CD4-positive, alpha-beta T cell (primary cell): ENCODE measurements around the gene SLC29A2. TPM values are rescaled to one million over a fixed set of nuclear protein-coding genes. Genes with fewer than 3 reads are reported as not detected.
A peak's percentile ranks its signal among the peaks of the same experiment; 100 is the strongest.

Experiments used
- ATAC-seq: fragments of 200-7000 bp; cut with Tn5 transposase; one replicate; pipeline ENCODE4 v1.10.0; 2022; ENCODE audit warnings: mild to moderate bottlenecking; ENCODE audit not compliant: poor library complexity
- CTCF ChIA-PET: fragments of 350-600 bp; sonication (Branson Sonifier 250); formaldehyde crosslinking; loops from one replicate; lab custom pipeline; 2021; ENCODE audit warnings: antibody characterized with exemption, inconsistent platforms; lab: Charles Lee
- POLR2A ChIA-PET: fragments of 350-600 bp; sonication (Branson Sonifier 250); formaldehyde crosslinking; loops from one replicate; lab custom pipeline; 2021; ENCODE audit warnings: antibody characterized with exemption, inconsistent platforms; lab: Charles Lee
- DNase-seq, 14 experiments: peaks; one replicate each; pipeline ENCODE4 v3.0.0-alpha.2; 2013 to 2020; ENCODE audit warnings: mixed read lengths in 2 of 14
- H3K27ac ChIP-seq, 2 donors: one replicate each; pipeline versions ENCODE4 v1.5.1 to v1.7.0; 2013; ENCODE audit warnings: low read length in 2 of 2, low read depth in 1 of 2, mild to moderate bottlenecking in 1 of 2
- H3K27me3 ChIP-seq, 2 experiments: 1 replicate in 1 of 2; 2 replicates in 1 of 2; pipeline versions ENCODE4 v1.6.1 to v1.7.0; 2013; ENCODE audit warnings: low read length in 2 of 2, control low read depth in 1 of 2, mild to moderate bottlenecking in 1 of 2, moderate library complexity in 1 of 2; ENCODE audit not compliant: insufficient read depth in 2 of 2, control insufficient read depth in 1 of 2
- H3K36me3 ChIP-seq: one replicate; pipeline ENCODE4 v1.6.1; 2013; ENCODE audit warnings: low read length, control low read depth; ENCODE audit not compliant: insufficient read depth
- H3K4me1 ChIP-seq: one replicate; pipeline ENCODE4 v1.6.1; 2013; ENCODE audit warnings: low read length, control low read depth; ENCODE audit not compliant: insufficient read depth
- H3K4me3 ChIP-seq: one replicate; pipeline ENCODE4 v1.5.1; 2013; ENCODE audit warnings: mild to moderate bottlenecking, low read length, moderate library complexity
- H3K9me3 ChIP-seq, 2 experiments: 1 replicate in 1 of 2; 2 replicates in 1 of 2; pipeline versions ENCODE4 v1.6.1 to v1.7.0; 2013; ENCODE audit warnings: low read length in 2 of 2, mild to moderate bottlenecking in 2 of 2, control low read depth in 1 of 2, moderate library complexity in 1 of 2; ENCODE audit not compliant: control insufficient read depth in 1 of 2, insufficient read depth in 1 of 2
- H3K27ac Mint-ChIP-seq: one replicate; pipeline ENCODE4 v1.8.0; 2020; ENCODE audit warnings: mixed read lengths
- H3K27me3 Mint-ChIP-seq: one replicate; pipeline ENCODE4 v1.8.0; 2021; ENCODE audit warnings: mixed read lengths
- H3K36me3 Mint-ChIP-seq: one replicate; pipeline ENCODE4 v1.8.0; 2021; ENCODE audit warnings: low read depth, mixed read lengths
- H3K4me1 Mint-ChIP-seq: one replicate; pipeline ENCODE4 v1.8.0; 2021; ENCODE audit warnings: low read depth, mixed read lengths
- H3K4me3 Mint-ChIP-seq: one replicate; pipeline ENCODE4 v1.8.0; 2020; ENCODE audit warnings: mild to moderate bottlenecking, mixed read lengths
- H3K9me3 Mint-ChIP-seq: one replicate; pipeline ENCODE4 v1.8.0; 2020; ENCODE audit warnings: mixed read lengths
- intact Hi-C, 2 experiments: fragments of 100-400 bp; cut with DNase I in 1 of 2; cut with micrococcal nuclease in 1 of 2; formaldehyde crosslinking; loops; one replicate each; pipeline versions ENCODE4 v1.15.1 to v1.9.0; 2023 to 2025; cut with DNase I, micrococcal nuclease
- total RNA-seq, 174 experiments: library from RNA in 2 of 174; stranded (reverse) in 2 of 174; gene quantifications; one replicate each; pipeline ENCODE4 v1.2.3 and lab custom pipeline; 2021 to 2026
- TF ChIP-seq, protein P1 (sequence below): fragments of 200-600 bp; IDR thresholded peaks from one replicate; pipeline ENCODE4 v1.8.0; 2022; ENCODE audit warnings: antibody characterized with exemption, mild to moderate bottlenecking

The SLC29A2 gene
- total RNA-seq, 2 experiments from 2014 or later, result 9.7 TPM

DNA sequence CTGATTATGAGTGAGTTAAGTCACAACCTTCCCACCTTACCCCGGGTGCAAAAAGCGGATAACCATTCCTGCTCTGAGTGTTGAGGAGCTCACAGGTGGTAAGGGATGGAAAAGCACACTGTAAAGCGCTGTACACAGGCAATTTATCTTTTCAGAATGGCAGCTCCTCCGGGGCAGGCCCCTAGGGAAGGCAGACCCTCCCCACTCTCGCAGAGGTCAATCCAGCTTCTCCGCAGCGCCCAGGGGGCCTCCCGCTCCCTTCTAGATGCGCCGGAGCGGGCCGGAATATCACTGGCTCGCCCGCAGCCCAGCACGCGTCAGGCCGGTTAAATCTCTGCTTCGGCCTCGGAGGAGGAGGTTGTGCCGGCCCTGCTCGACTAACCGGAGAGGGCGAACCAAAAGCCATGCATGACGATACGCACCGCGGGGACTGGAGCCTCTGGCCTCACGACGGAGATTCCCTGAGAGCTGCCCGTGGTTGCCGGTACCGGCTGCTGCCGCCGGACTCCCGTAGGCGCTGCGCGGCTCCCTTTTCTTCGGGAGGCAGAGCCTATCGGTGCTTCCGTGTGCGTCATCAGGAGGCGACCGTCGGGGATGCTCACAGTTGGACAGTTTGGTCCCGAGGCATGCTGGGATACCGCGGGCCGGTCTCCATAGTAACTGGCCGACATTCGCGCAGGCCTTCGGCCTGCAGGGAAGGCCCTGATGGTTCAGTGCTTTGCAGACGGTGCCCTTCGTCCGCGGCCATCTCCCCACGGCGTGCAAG is 26.8 kb downstream of the SLC29A2 start, which contains the start of gene BRMS1:
TSS of gene BRMS1 (minus strand) at position 555 of the 766 bp plus-strand sequence. CDS start 2,870 bp downstream, outside the sequence.
- peaks cover 48% of the 10 kb centered on the region for H3K4me1 Mint-ChIP-seq
- CTCF ChIA-PET, result interaction anchor here (1.2 to 4.2 kb wide), 6 partner anchors 19 to 94 kb away, joined by 4 to 24 read pairs (median 5); partner anchors contain the start of gene MRPL11
- peak; percentile 80 for ATAC-seq

DNA sequence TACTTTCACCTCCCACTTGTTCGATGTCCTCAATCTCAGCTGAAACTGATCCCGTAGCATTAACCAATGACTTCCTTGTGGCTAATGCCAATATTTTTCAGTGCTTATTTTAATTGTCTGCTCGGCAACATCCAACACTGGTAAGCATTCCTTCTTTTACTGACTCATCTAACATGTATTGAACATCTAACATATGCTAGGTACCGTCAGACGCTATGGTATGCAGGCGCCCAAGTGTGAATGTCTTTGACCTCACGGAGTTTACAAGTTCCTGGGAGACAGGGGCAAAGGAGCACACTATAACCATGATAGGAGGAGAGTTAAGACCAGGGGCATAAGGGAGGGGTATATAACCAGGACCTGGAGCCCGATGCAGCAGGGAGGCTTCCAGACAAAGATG is 28.4 kb downstream of the SLC29A2 start:
- Mint-ChIP-seq H3K27me3 (peaks cover 5% of the 10 kb centered on the region), H3K4me1 (peaks cover 40% of the 10 kb centered on the region), H3K36me3 (peaks cover 66% of the 10 kb centered on the region), H3K27ac (peak overlapping the region; percentile 94), H3K9me3 (peaks cover 2% of the 10 kb centered on the region), H3K4me3 (peak overlapping the region; percentile 97)
- ChIA-PET POLR2A (interaction anchor here (1.2 to 6.3 kb wide), 2 partner anchors 28 to 54 kb away, joined by 4 to 46 read pairs; partner anchors contain the start of genes SLC29A2 and YIF1A), CTCF (interaction anchor here (1.6 to 4.2 kb wide), 2 partner anchors 31 to 43 kb away, joined by 3 to 24 read pairs; no protein-coding TSS in a partner anchor)
- no peak overlapping the region for H3K4me3 ChIP-seq
- DNase-seq (no peak), ATAC-seq (no peak)
- no peaks in the 10 kb centered on the region for H3K27me3 ChIP-seq
- H3K9me3 ChIP-seq, result no peaks in the 10 kb centered on the region
- intact Hi-C loops, result loop anchor here in 1 of 2 experiments (10.0 kb wide), 1 partner anchor 1258 kb away; the partner anchor contains the start of genes CDCA5 and ZFPL1
- H3K27ac ChIP-seq, result no peak overlapping the region
- TF ChIP-seq, protein P1, sequence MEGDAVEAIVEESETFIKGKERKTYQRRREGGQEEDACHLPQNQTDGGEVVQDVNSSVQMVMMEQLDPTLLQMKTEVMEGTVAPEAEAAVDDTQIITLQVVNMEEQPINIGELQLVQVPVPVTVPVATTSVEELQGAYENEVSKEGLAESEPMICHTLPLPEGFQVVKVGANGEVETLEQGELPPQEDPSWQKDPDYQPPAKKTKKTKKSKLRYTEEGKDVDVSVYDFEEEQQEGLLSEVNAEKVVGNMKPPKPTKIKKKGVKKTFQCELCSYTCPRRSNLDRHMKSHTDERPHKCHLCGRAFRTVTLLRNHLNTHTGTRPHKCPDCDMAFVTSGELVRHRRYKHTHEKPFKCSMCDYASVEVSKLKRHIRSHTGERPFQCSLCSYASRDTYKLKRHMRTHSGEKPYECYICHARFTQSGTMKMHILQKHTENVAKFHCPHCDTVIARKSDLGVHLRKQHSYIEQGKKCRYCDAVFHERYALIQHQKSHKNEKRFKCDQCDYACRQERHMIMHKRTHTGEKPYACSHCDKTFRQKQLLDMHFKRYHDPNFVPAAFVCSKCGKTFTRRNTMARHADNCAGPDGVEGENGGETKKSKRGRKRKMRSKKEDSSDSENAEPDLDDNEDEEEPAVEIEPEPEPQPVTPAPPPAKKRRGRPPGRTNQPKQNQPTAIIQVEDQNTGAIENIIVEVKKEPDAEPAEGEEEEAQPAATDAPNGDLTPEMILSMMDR, result no peak
- peaks cover 43% of the 10 kb centered on the region for H3K36me3 ChIP-seq
- H3K4me1 ChIP-seq, result peaks cover 45% of the 10 kb centered on the region

More for the DNA sequence above, 26.8 kb downstream of the SLC29A2 start, which contains the start of gene BRMS1:
- Mint-ChIP-seq H3K36me3 (peaks cover 56% of the 10 kb centered on the region), H3K4me3 (peak within 1 kb of the TSS; percentile 97), H3K9me3 (peaks cover 2% of the 10 kb centered on the region), H3K27ac (peak within 1 kb of the TSS; percentile 94), H3K27me3 (peaks cover 5% of the 10 kb centered on the region)
- Histone ChIP-seq H3K4me1 (peaks cover 56% of the 10 kb centered on the region), H3K9me3 (no peaks in the 10 kb centered on the region), H3K27me3 (no peaks in the 10 kb centered on the region), H3K27ac (peak within 1 kb of the TSS; percentile 75 to 78), H3K4me3 (peak within 1 kb of the TSS; percentile 100), H3K36me3 (peaks cover 30% of the 10 kb centered on the region)
- intact Hi-C loops, result loop anchor here (1.0 to 10.0 kb wide), 7 partner anchors 16 to 1260 kb away; partner anchors contain the start of genes RCE1 (in 2 of the 2), CDCA5 (in 1 of the 2), SLC29A2 (in 1 of the 2) and ZFPL1 (in 1 of the 2)
- POLR2A ChIA-PET, result interaction anchor here (0.6 to 6.3 kb wide), 11 partner anchors 9 to 1248 kb away, joined by 3 to 46 read pairs (median 4); partner anchors contain the start of genes CD248, MRPL11, RIN1 and SLC29A2
- DNase-seq, result peak; percentile 86 to 98 (median 96)
- TF ChIP-seq, protein P1, result no peak

DNA sequence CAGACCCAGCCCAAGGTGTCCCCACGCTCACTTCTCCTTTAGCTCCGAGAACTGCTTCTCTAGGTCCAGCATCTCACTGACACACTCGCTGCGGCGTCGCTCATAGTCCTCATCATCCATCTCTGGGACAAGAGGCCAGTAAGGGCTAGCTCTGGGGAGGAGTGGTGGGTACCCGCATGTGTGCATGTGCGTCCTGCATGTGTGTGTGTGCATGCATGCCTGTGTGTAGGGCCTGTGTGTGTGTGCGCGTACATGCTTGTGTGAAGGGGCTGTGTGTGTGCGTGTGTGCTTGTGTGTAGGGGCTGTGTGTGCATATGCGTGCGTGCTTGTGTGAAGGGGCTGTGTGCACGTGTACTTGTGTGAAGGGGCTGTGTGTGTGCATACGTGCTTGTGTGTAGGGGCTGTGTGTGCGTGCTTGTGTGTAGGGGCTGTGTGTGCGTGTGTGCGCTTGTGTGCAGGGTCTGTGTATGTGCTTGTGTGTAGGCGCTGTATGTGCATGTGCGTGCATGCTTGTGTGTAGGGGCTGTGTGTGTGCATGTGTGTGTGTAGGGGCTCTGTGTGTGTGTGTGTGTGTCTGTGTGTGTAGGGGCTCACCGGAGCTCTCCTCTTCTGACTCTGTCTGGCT is 29.9 kb downstream of the SLC29A2 start:
- peaks cover 55% of the 10 kb centered on the region for H3K36me3 ChIP-seq
- peak in 1 of 14 experiments; percentile 15 for DNase-seq
- Mint-ChIP-seq H3K27me3 (no peaks in the 10 kb centered on the region), H3K9me3 (no peaks in the 10 kb centered on the region), H3K36me3 (peaks cover 70% of the 10 kb centered on the region), H3K4me1 (peaks cover 44% of the 10 kb centered on the region), H3K4me3 (peak overlapping the region; percentile 48), H3K27ac (peak overlapping the region; percentile 30)
- ChIA-PET POLR2A (interaction anchor here (0.5 to 1.4 kb wide), 2 partner anchors 29 to 30 kb away, joined by 3 to 4 read pairs; partner anchors contain the start of gene SLC29A2), CTCF (interaction anchor here (1.6 kb wide), 1 partner anchor 44 kb away, joined by 3 read pairs; no protein-coding TSS in a partner anchor)
- intact Hi-C loops, result loop anchor here in 1 of 2 experiments (10.0 kb wide), 1 partner anchor 1257 kb away; the partner anchor contains the start of genes CDCA5 and ZFPL1
- no peak for ATAC-seq
- TF ChIP-seq, protein P1, result no peak
- no peak overlapping the region for H3K4me3 ChIP-seq
- H3K27me3 ChIP-seq, result no peaks in the 10 kb centered on the region
- H3K4me1 ChIP-seq, result peaks cover 43% of the 10 kb centered on the region
- H3K9me3 ChIP-seq, result no peaks in the 10 kb centered on the region
- no peak overlapping the region for H3K27ac ChIP-seq
